GM19043 (cell line): ENCODE measurements around the gene MOGAT1.
"Not testable (repeated sequence)": the region's sequence is repeated elsewhere in the genome, so short reads cannot be mapped to it uniquely, and the experiment has no call there.

ENCODE experiments used
- ATAC-seq: cut with Tn5 transposase; IDR thresholded peaks from one replicate; pipeline ENCODE4 v1.9.1; 2021; ENCODE audit warnings: low read depth; ENCODE audit not compliant: unreplicated experiment

The MOGAT1 gene

DNA sequence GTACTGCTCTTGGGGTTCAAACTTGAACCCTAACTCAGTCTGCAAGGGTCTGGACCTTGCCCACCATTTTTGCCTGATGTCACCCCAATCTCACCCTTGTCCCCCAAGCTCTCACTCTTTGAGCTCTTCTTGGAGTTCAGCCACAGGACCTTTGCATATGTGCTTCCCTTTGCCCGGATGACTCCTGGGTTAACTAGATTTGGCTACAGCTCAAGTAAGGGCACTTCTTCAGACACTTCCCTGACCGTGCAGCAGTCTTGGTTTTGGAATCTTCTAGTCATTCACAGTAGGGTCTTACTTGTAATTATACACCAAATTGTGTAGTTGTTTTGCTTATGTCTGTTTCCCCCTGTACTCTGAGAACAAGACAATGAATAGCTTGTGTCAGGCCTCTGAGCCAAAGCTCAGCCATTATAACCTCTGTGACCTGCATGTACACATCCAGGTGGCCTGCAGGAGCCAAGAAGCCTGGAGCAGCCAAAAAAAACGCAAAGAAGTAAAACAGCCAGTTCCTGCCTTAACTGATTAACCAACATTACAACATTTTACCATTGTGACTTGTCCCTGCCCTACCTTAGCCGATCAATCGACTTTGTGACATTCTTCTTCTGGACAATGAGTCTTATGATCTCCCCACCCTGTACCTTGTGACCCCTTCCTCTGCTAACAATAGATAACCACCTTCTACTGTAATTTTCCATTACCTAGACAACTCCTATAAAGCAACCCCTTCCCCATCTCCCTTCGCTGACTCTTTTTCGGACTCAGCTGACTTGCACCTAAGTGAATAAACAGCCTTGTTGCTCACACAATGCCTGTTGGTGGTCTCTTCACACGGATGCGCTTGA, 1.0 kb upstream of the MOGAT1 start:
- ATAC-seq = no peak

DNA sequence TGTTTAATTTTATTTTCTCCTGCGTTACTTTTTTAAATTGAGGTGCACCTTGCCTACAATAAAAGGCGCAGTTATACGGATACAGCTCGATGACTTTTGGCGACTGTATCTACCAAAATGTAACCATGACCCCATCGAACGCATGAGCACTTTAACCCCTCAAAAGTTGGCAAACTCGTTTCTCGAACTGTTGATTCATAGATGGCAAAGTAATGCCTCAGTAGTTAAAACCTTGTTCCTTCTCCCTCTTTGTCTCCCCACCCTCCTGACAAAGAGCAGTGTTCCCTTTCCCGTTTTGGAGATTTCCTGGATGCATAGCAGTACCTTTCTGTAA, 577 bp downstream of the MOGAT1 start:
- no peak for ATAC-seq

DNA sequence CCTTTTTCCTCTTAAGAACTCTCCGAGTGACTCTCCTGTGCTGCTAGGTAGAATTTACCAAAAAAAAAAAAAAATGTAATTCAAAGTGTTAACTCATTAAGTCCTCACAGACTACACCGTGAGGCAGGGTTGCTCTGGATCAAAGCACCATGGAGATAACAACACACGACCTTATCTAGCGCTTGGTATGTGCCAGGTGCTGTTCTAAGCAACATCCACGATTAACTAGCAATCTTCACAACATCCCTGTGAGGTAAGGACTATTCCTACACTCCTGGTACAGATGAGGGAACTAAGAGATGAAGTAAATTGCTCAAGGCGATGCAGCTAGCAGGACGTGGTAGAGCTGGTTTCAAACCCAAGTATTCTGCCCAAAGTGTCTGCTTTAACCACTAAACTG, 1.8 kb downstream of the MOGAT1 start:
- ATAC-seq = no peak

DNA sequence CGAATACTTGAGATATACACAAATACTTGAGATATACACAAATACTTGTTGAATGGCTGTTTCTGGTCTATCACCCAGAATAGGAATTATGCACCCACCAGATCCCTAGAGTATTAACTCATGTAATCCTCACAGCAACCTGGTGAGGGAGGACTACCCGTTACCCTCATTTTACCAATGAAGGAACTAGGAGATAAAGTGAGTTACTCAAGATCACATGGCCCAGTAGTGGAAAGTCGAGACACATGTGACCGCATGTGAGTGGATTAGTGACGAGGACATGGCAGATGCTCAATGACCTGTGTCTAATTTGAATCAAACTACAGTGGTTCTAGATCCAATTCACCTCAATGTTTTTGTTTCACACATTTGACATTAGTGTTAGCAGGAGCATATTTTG, 2.4 kb downstream of the MOGAT1 start:
- no peak for ATAC-seq

- no peak for ATAC-seq
These were observed 6.5 kb downstream of the MOGAT1 start for GRCh38 chr2:222677981-222678380.

GRCh38 chr2:222683805-222684204, 12.3 kb downstream of the MOGAT1 start:
- ATAC-seq = no peak

- no peak for ATAC-seq
These were observed 14.8 kb downstream of the MOGAT1 start for GRCh38 chr2:222686086-222686750.

- ATAC-seq = no peak
These were observed 17.5 kb downstream of the MOGAT1 start for GRCh38 chr2:222688917-222689316.

DNA sequence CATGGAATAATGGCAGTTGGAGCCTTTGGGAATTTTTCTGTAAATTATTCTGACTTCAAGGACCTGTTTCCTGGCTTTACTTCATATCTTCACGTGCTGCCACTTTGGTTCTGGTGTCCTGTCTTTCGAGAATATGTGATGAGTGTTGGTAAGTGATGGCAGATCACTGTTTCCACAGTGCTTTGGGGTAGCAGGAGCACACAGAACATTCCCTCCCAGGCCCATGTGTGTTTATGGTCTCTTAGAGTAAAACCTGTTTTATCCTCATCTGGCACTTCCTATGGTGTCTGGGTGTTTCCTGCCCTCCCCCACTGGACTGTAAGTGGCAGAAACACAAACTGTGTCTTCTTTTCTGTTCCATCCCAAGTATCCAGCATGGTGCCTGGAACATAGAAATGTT, 17.9 kb downstream of the MOGAT1 start:
- no peak for ATAC-seq

- peak; percentile 97 for ATAC-seq
These were observed 19.2 kb downstream of the MOGAT1 start for GRCh38 chr2:222690564-222691200.

- ATAC-seq = not testable (repeated sequence)
These were observed 22.0 kb downstream of the MOGAT1 start for GRCh38 chr2:222693413-222693812.

GRCh38 chr2:222693837-222694236, 22.4 kb downstream of the MOGAT1 start:
- peak; percentile 62 for ATAC-seq

GRCh38 chr2:222698276-222698675, 26.8 kb downstream of the MOGAT1 start:
- ATAC-seq = no peak

DNA sequence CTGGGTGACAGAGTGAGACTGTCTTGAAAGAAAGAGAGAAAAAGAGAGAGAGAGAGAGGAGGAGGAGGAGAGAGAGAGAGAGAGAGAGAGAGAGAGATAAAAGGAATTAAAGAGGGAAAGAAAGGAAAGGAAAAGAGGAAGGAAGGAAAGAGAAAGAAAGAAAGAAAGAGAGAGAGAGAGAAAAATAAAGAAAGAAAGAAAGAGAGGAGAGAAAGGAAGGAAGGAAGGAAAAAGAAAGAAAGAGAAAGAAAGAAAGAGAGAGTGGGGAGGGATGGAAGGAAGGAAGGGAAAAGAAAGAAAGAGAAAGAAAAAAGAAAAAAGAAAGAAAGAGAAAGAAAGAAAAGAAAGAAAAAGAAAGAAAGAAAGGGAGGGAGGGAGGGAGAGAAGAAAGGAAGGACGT, 29.8 kb downstream of the MOGAT1 start:
- no peak for ATAC-seq

DNA sequence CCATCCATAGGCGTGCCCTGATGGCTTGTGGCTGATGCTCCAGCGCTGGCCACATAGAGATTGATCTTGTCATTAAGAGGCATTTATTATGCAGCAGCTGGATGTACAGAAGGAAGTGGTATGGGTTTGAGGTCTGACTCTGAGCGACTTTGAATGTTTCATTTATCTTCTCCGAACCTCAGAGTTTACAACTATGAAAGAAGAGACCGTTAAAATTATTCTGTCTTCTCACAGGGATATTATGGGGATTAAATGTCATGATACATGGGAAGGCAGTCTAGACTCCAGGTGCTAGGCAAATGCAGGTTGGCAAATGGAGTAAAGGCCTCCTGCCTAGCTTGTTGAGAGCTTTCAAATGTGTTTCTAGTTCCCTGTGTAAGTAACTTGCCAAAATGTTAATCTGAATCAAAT, 30.3 kb downstream of the MOGAT1 start:
- no peak for ATAC-seq

DNA sequence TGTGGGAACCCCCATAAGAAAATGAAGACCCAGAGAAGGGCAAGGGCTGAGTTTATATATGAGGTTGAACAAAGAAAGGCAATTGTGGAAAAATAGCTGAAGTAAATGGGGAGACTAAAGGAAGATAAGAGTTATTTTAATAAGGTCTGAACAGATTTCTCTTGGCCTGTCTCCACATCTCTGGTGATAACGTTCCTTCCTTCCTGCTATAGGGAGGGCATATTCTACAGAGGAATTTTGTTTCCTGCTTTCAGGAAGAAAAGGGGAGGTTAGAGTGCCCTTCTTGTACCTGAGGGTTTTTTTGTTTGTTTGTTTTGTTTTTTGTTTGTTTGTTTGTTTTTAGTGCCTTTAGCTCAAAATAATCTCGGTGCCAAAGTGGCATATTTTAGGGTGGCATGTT, 31.6 kb downstream of the MOGAT1 start:
- no peak for ATAC-seq

GRCh38 chr2:222703886-222704285, 32.4 kb downstream of the MOGAT1 start:
- ATAC-seq = no peak

DNA sequence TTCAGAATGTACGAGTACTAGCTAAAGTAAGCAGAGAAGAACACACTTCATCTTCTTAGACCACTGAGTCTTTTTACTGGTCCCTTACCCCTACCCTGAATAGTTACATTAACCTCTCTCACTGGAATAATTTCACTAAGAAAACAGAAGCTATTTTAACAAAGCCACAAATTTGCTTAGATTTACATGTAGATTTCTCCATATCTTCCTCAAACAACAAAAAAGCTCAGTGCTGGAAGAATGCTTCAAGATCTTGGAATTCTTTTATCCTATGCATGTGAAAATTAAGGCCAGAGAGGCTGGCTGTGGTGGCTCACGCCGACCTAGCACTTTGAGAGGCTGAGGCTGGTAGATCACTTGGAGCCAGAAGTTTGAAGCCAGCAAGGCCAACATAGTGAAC, 35.2 kb downstream of the MOGAT1 start:
- ATAC-seq = no peak

DNA sequence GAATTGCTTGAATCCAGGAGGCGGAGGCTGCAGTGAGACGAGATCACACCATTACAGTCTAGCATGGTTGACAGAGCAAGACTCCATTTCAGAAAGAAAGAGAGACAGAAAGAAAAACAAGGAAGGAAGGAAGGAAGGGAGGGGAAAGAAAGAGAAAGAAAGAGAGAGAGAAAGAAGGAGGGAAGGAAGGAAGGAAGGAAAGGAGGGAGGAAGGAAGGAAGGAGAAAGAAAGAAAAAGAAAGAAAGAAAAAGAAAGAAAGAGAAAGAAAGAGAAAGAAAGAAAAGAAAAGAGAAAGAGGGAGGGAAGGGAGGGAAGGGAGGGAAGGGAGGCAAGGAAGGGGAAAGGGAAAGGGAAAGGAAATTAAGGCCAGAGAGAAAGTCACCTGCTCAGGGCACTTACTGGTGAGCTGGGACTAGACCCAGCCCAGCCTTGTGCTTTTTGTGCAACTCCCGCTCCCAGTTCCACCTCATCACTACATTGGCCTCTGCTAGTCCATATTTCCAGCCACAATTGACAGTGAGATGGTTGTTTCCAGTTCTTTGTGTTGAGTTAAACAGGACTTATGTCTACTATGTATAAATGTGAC, 35.7 kb downstream of the MOGAT1 start:
- no peak for ATAC-seq

- ATAC-seq = no peak
These were observed 36.3 kb downstream of the MOGAT1 start for GRCh38 chr2:222707689-222708273.

- no peak for ATAC-seq
These were observed 36.8 kb downstream of the MOGAT1 start for GRCh38 chr2:222708274-222708710.
